Duodenal mucosa (tissue), 2 donors: Measurements from ENCODE around the gene ZNF219.

ENCODE experiments used
- H3K27ac ChIP-seq: one replicate; pipeline ENCODE4 v1.7.0; 2013; ENCODE audit warnings: low read depth, low read length
- H3K27me3 ChIP-seq, 2 donors: one replicate each; pipeline ENCODE4 v1.7.0; 2013; ENCODE audit warnings: low read length in 2 of 2, control low read depth in 1 of 2; ENCODE audit not compliant: insufficient read depth in 2 of 2, control insufficient read depth in 1 of 2
- H3K36me3 ChIP-seq, 2 donors: one replicate each; pipeline ENCODE4 v1.7.0; 2013; ENCODE audit warnings: low read length in 2 of 2, control low read depth in 1 of 2; ENCODE audit not compliant: insufficient read depth in 2 of 2, control insufficient read depth in 1 of 2
- H3K4me1 ChIP-seq, 2 donors: one replicate each; pipeline ENCODE4 v1.7.0; 2013; ENCODE audit warnings: low read length in 2 of 2, control low read depth in 1 of 2; ENCODE audit not compliant: insufficient read depth in 2 of 2, control insufficient read depth in 1 of 2
- H3K4me3 ChIP-seq, 2 donors: one replicate each; pipeline ENCODE4 v1.7.0; 2013; ENCODE audit warnings: low read length in 2 of 2, low read depth in 1 of 2
- H3K9ac ChIP-seq, 2 donors: one replicate each; pipeline ENCODE4 v1.7.0; 2013; ENCODE audit warnings: low read length in 2 of 2, low read depth in 1 of 2
- H3K9me3 ChIP-seq, 2 donors: one replicate each; pipeline ENCODE4 v1.7.0; 2013; ENCODE audit warnings: low read length in 2 of 2, control low read depth in 1 of 2; ENCODE audit not compliant: control insufficient read depth in 1 of 2

Gene ZNF219

GRCh38 chr14:21069388-21070082 lies 28.9 kb downstream of the ZNF219 start:
- peaks cover 29 to 32% of the 10 kb centered on the region in 2 donors for H3K4me1 ChIP-seq
- no peaks in the 10 kb centered on the region for H3K9me3 ChIP-seq
- H3K36me3 ChIP-seq = no peaks in the 10 kb centered on the region
- H3K27me3 ChIP-seq = peaks cover 0 to 10% of the 10 kb centered on the region in 2 donors
- H3K27ac ChIP-seq = peak overlapping the region; percentile 43
- peak overlapping the region; percentile 81 to 94 for H3K4me3 ChIP-seq
- peak overlapping the region; percentile 19 to 63 for H3K9ac ChIP-seq

- no peaks in the 10 kb centered on the region for H3K9me3 ChIP-seq
- no peaks in the 10 kb centered on the region for H3K36me3 ChIP-seq
- peak overlapping the region; percentile 81 to 94 for H3K4me3 ChIP-seq
- H3K9ac ChIP-seq = peak overlapping the region; percentile 19 to 63
- no peak overlapping the region for H3K27ac ChIP-seq
- H3K27me3 ChIP-seq = peaks cover 0 to 10% of the 10 kb centered on the region in 2 donors
- H3K4me1 ChIP-seq = peaks cover 29 to 32% of the 10 kb centered on the region in 2 donors
Observed at GRCh38 chr14:21068521-21069387, 29.7 kb downstream of the ZNF219 start.

DNA sequence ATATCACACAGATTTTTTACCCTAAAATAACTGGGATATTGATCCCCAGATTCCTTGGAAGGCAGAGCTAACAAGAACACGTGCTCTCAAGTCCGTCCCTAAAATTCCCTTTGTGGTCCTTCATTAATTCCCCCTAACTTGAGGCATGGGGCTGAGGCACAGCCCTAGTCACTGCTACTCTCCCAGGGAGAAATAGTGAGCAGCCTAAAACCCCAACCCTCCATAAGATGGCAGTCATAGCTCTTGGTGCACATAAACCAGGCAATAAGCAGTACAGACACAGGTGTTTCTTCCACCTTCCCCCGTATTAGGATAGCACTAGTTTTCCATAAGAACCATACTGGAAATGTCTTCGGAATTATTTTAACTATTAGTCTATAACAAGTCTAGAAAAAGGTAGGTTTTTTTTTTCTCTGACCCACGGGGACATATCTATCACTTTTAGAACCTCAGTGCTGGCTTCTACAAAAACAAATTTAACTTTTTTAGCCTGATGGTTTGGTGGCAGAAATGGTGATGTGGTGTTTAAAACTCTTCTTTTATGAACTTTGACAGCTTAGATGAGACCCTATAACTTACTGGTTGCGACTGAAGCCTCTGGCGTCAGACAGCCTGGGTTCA lies 31.5 kb downstream of the ZNF219 start:
- Histone ChIP-seq H3K9me3 (no peaks in the 10 kb centered on the region), H3K9ac (no peak overlapping the region), H3K27me3 (peaks cover 0 to 10% of the 10 kb centered on the region in 2 donors), H3K4me3 (no peak overlapping the region), H3K4me1 (peaks cover 16 to 21% of the 10 kb centered on the region in 2 donors), H3K36me3 (no peaks in the 10 kb centered on the region), H3K27ac (no peak overlapping the region)

DNA sequence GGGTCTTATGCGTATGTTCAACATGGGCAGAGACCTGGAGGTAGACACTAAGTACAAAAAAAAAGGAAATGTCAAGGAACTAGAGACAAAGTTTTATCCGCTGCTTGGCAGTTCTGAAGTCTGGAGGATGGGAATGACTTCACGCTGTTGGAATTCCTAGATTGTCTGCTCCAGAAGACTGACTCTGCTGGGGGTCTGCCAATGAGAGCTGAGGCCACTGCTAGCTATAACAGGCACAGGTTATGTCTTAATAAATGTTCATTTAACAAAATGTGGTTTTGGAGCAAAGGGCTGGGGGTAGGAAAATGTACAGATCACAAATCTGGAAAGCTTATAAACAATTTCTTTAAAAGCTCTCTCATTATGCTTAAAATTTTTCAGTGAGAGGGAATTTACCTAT lies 35.0 kb downstream of the ZNF219 start:
- Histone ChIP-seq H3K4me1 (peaks cover 8 to 10% of the 10 kb centered on the region in 2 donors), H3K27ac (no peak overlapping the region), H3K36me3 (no peaks in the 10 kb centered on the region), H3K4me3 (no peak overlapping the region), H3K9ac (no peak overlapping the region), H3K27me3 (no peaks in the 10 kb centered on the region), H3K9me3 (no peaks in the 10 kb centered on the region)

GRCh38 chr14:21061347-21061668 lies 37.1 kb downstream of the ZNF219 start:
- no peak overlapping the region for H3K4me3 ChIP-seq
- peaks cover 13% of the 10 kb centered on the region in 2 donors for H3K4me1 ChIP-seq
- H3K9me3 ChIP-seq = no peaks in the 10 kb centered on the region
- H3K27me3 ChIP-seq = no peaks in the 10 kb centered on the region
- no peak overlapping the region for H3K9ac ChIP-seq
- H3K27ac ChIP-seq = no peak overlapping the region
- no peaks in the 10 kb centered on the region for H3K36me3 ChIP-seq

GRCh38 chr14:21060614-21061346 lies 37.7 kb downstream of the ZNF219 start:
- peak overlapping the region in 1 of 2 donors; percentile 13 for H3K4me3 ChIP-seq
- H3K9me3 ChIP-seq = no peaks in the 10 kb centered on the region
- no peak overlapping the region for H3K9ac ChIP-seq
- peaks cover 14 to 16% of the 10 kb centered on the region in 2 donors for H3K4me1 ChIP-seq
- H3K27ac ChIP-seq = no peak overlapping the region
- H3K27me3 ChIP-seq = no peaks in the 10 kb centered on the region
- H3K36me3 ChIP-seq = no peaks in the 10 kb centered on the region

DNA sequence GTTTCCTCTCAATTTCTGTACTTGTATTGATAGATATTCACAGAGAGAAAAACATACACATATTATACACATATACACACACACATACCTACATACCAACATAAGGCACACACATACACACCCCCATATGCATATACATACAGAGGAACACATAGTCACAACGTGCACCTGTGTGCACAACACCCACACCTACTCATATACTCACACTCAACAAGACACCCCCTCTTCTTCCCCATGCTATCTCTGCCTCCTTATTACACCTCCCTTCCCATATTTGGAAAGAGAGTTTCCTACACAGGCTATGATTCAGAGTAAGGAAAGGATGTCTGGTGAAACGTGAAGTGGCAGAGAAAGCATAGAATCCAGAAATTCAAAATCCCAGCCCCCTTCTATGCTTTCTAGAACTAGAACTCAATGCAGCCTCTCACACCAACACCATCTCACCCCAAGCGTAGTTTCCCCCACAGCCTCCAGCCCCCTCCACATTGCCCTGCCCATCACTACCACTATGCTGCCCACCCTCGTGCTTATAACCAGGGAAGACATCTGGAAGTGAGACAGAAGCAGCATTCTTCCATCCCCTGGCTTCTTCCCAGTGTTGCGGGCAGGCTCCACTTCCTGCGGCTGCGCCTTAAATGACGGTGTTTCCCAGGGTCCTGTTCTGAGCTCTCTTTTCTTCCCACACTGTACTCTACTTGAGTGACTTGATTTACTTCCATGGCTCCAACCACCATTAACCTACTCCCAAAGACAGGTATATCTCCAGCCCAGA lies 38.4 kb downstream of the ZNF219 start:
- Histone ChIP-seq H3K27me3 (no peaks in the 10 kb centered on the region), H3K4me1 (peaks cover 20 to 23% of the 10 kb centered on the region in 2 donors), H3K27ac (no peak overlapping the region), H3K9me3 (no peaks in the 10 kb centered on the region), H3K9ac (no peak overlapping the region), H3K36me3 (no peaks in the 10 kb centered on the region), H3K4me3 (peak overlapping the region in 1 of 2 donors; percentile 13)

- Histone ChIP-seq H3K9ac (no peak overlapping the region), H3K9me3 (no peaks in the 10 kb centered on the region), H3K36me3 (no peaks in the 10 kb centered on the region), H3K4me1 (peaks cover 31 to 34% of the 10 kb centered on the region in 2 donors), H3K27me3 (no peaks in the 10 kb centered on the region), H3K27ac (no peak overlapping the region), H3K4me3 (no peak overlapping the region)
Observed at GRCh38 chr14:21058903-21059302, 39.6 kb downstream of the ZNF219 start.
